GM18861 (cell line): ENCODE results near the gene NUP62CL.
"Not testable (repeated sequence)": the region's sequence is repeated elsewhere in the genome, so short reads cannot be mapped to it uniquely, and the experiment has no call there.

ENCODE experiments used
- ATAC-seq: cut with Tn5 transposase; IDR thresholded peaks from one replicate; pipeline ENCODE4 v1.9.1; 2021; ENCODE audit not compliant: unreplicated experiment

The NUP62CL gene, protein sequence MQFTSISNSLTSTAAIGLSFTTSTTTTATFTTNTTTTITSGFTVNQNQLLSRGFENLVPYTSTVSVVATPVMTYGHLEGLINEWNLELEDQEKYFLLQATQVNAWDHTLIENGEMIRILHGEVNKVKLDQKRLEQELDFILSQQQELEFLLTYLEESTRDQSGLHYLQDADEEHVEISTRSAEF

GRCh38 chrX:107205770-107206696 is at the start of gene NUP62CL, which contains the start of gene DNAAF6:
TSS of gene NUP62CL (minus strand) at chrX:107206433. CDS start at chrX:107175146, 31,287 bp downstream.
TSS of gene DNAAF6 (plus strand) at chrX:107206611. CDS start at chrX:107212876, 6,265 bp downstream.
- ATAC-seq: peak; percentile 96

DNA sequence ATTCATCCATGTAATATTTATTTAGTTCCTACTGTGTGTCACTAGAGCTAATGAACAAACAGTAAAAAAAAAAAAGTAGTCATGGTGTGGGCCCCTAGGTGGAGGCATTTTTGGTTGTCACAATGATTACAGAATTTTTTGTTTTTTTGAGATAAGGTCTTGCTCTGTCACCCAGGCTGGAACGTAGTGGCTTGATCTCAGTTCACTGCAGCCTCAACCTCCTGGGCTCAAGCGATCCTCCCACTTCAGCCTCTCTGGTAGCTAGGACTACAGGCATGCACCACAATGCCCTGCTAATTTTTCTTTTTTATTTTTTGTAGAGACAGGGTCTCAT is 22.2 kb upstream of the NUP62CL start:
- ATAC-seq: no peak

DNA sequence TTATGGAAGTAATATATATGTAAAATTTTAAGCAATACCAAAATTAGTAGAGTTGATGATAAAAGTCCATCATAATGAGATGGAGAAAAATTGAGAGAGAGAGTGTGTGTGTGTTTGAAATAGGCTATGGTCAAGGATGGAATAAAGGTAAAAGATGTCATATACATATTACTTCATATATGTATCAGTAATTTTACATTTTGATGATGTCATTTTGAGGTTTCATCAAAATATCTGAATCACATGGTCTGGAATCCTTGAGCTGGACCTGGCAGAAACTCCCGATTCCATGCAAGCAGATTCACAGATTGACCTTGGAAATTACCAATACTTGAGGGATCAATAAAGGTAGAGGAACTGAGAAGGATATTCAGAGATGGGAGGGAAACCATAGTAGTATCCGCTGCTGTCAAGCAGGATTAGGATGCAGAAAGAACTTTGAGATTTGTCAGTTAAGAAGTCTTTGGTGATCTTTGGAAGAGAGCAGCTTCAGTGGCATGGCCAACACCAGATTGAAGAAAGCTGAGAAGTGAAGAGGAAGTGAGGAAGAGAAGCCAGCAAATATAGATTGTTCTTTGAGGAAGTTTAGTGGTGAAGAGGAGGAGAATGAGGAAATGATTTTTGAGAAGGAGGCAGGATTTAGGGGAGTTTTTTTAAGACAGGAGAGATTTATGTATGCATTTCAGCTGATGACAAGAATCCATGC is 21.7 kb upstream of the NUP62CL start:
- ATAC-seq: no peak

DNA sequence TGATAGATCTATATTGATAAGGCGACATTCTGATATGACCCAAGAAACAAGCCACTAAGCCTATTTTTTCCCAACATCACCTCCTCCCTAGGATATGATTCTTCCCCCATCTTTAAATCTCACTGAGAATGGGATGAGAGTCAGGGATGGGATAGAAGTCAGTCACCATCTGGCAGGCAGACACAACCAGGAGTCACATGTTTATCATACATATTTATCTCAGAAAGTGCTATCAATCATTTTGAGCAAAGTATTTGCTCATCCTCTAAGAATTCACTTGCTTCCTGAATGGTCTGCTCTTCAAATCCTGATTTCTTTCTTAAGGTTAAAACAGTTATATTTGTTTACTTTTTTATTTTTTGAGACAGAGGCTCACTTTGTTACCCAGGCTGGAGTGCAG is 20.5 kb upstream of the NUP62CL start:
- no peak for ATAC-seq

DNA sequence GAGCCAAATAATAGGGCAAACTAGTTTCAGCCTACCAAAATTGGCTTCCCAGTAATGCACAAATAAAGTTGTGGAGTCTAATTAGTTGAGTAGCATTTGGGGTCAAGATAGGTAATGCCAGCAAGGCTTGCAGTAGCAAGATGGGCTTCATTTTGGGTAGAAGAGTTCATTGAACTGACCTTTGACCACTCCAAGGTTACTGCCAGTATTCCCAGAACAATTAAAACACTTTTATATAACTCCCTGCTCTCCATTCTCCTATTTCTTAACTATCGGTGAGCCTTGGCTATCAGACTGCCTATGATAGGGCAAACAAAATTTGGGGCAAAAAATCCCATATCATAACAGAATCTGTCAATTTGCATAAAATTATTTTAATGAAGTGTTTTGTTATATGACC is 7.2 kb upstream of the NUP62CL start:
- ATAC-seq: no peak

DNA sequence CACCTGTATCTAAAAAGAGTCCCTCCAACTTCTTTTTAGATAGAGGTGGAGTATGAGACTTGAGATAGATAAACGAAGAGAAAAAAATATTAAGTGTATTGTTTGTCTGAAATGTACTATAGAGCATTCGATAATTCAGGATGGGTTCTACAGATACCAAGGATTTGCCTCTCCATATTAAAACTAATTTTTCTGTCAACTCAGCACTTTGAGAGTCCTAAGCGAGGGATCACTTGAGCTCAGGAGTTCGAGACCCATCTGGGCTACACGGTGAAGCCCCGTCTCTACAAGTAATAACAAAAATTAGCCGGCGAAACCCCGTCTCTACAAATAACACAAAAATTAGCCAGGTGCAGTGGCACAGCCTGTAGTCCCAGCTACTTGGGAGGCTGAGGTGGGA is 1.7 kb upstream of the NUP62CL start:
- ATAC-seq: no peak

GRCh38 chrX:107207089-107207488 is 856 bp upstream of the NUP62CL start:
- no peak for ATAC-seq

GRCh38 chrX:107206697-107207065 is 448 bp upstream of the NUP62CL start:
- no peak for ATAC-seq

GRCh38 chrX:107204068-107204605 is 2.1 kb downstream of the NUP62CL start:
- ATAC-seq: no peak

- ATAC-seq: no peak
Observed at GRCh38 chrX:107199491-107199890, 6.7 kb downstream of the NUP62CL start.

DNA sequence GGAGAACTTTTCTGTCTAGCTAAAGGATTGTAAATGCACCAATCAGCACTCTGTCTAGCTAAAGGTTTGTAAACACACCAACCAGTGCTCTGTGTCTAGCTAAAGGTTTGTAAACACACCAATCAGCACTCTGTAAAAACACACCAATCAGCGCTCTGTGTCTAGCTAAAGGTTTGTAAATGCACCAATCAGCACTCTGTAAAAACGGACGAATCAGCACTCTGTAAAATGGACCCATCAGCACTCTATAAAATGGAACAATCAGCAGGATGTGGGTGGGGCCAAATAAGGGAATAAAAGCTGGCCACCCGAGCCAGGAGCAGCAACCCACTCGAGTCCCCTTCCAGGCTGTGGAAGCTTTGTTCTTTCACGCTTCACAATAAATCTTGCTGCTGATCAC is 8.2 kb downstream of the NUP62CL start:
- not testable (repeated sequence) for ATAC-seq

- ATAC-seq: no peak
Observed at GRCh38 chrX:107197319-107197718, 8.9 kb downstream of the NUP62CL start.

DNA sequence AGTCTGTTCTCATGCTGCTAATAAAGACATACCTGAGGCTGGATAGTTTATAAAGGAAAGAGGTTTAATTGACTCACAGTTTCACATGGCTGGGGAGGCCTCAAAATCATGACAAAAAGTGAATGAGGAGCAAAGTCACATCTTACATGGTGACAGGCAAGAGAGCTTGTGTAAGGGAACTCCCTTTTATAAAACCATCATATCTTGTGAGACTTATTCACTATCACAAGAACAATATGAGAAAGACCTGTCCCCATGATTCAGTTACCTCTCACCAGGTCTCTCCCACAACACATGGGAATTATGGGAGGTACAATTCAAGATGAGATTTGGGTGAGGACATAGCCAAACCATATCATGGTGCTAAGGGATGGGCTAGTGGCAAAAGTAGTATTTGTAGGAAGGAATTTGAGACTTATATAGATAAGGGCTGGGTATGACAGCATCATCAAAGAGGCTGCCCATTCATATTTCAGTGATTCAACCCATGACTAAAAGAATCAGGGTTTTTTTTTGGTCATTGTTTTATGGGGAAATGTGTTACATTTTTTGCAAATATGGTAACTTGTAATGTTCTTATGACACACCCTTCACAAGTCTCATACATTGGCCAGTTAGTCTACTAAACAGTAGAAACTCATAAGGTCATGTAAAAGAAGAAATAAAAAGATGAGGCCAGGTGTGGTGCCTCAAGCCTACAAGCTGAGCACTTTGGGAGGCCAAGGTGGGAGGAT is 34.7 kb downstream of the NUP62CL start:
- no peak for ATAC-seq

- no peak for ATAC-seq
Observed at GRCh38 chrX:107168712-107169111, 37.5 kb downstream of the NUP62CL start.

DNA sequence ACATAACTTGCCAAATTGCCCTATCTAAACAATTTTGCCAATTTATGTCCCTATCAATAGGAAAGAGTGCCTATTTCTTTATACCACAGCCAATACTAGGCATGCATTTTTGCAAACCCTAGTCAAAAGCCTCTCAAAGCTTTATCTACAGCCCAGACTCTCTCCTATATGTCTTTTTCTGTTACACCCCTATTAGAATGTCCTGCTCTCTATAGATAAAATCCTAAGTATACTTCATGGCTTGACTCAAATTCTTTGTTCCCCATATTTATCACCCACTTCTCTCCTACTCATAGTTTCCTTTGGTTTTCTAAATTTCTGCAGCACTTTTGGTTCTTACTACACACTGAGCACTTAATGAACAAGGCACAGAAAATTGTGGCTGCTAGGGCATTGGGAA is 38.0 kb downstream of the NUP62CL start:
- no peak for ATAC-seq

- no peak for ATAC-seq
Observed at GRCh38 chrX:107167163-107167921, 38.9 kb downstream of the NUP62CL start.

DNA sequence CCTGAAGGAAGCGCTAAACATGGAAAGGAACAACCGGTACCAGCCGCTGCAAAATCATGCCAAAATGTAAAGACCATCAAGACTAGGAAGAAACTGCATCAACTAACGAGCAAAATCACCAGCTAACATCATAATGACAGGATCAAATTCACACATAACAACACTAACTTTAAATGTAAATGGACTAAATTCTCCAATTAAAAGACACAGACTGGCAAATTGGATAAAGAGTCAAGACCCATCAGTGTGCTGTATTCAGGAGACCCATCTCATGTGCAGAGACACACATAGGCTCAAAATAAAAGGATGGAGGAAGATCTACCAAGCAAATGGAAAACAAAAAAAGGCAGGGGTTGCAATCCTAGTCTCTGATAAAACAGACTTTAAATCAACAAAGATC is 48.6 kb downstream of the NUP62CL start:
- ATAC-seq: not testable (repeated sequence)

DNA sequence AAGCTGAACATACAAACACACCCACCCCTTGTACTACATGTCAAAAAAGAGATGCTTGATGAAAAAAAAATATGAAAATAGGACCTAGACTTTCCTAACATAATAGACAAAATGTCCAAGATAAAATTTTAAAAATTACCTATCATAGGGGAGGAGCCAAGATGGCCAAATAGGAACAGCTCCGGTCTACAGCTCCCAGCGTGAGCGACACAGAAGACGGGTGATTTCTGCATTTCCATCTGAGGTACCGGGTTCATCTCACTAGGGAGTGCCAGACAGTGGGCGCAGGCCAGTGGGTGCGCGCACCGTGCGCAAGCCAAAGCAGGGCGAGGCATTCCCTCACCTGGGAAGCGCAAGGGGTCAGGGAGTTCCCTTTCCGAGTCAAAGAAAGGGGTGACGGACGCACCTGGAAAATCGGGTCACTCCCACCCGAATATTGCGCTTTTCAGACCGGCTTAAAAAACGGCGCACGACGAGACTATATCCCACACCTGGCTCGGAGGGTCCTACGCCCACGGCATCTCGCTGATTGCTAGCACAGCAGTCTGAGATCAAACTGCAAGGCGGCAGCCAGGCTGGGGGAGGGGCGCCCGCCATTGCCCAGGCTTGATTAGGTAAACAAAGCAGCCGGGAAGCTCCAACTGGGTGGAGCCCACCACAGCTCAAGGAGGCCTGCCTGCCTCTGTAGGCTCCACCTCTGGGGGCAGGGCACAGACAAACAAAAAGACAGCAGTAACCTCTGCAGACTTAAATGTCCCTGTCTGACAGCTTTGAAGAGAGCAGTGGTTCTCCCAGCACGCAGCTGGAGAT is 50.4 kb downstream of the NUP62CL start:
- not testable (repeated sequence) for ATAC-seq
